ENCODE results near the gene NUTM2G. TPM values are rescaled to one million over a fixed set of nuclear protein-coding genes. Genes with fewer than 3 reads are reported as not detected.
"Not testable (repeated sequence)": the region's sequence is repeated elsewhere in the genome, so short reads cannot be mapped to it uniquely, and the experiment has no call there.

NUTM2G gene
- total RNA-seq, result not detected in 2 replicates
- long read RNA-seq, result 0 reads

GRCh38 chr9:96928543-96928942, at the start of gene NUTM2G:
Gene NUTM2G (plus strand): TSS chr9:96928843. CDS start chr9:96929025, 182 bp downstream.
- not testable (repeated sequence) for DNase-seq (ENCODE audit: low spot score, unreplicated experiment); H3K27ac Mint-ChIP-seq; H3K4me3 Mint-ChIP-seq (ENCODE audit: low read depth); H3K36me3 Mint-ChIP-seq (ENCODE audit: insufficient read depth); H3K4me1 Mint-ChIP-seq (ENCODE audit: low read depth); H3K9me3 Mint-ChIP-seq (ENCODE audit: low read depth); H3K27me3 Mint-ChIP-seq

GRCh38 chr9:96883922-96884321, 44.7 kb upstream of the NUTM2G start:
- H3K4me3 Mint-ChIP-seq (ENCODE audit: low read depth), result no peak overlapping the region
- H3K9me3 Mint-ChIP-seq (ENCODE audit: low read depth), result peaks cover 3% of the 10 kb centered on the region
- no peaks in the 10 kb centered on the region for H3K27me3 Mint-ChIP-seq
- peaks cover 2% of the 10 kb centered on the region for H3K36me3 Mint-ChIP-seq (ENCODE audit: insufficient read depth)
- peaks cover 5% of the 10 kb centered on the region for H3K4me1 Mint-ChIP-seq (ENCODE audit: low read depth)
- TF ChIP-seq, protein P1, sequence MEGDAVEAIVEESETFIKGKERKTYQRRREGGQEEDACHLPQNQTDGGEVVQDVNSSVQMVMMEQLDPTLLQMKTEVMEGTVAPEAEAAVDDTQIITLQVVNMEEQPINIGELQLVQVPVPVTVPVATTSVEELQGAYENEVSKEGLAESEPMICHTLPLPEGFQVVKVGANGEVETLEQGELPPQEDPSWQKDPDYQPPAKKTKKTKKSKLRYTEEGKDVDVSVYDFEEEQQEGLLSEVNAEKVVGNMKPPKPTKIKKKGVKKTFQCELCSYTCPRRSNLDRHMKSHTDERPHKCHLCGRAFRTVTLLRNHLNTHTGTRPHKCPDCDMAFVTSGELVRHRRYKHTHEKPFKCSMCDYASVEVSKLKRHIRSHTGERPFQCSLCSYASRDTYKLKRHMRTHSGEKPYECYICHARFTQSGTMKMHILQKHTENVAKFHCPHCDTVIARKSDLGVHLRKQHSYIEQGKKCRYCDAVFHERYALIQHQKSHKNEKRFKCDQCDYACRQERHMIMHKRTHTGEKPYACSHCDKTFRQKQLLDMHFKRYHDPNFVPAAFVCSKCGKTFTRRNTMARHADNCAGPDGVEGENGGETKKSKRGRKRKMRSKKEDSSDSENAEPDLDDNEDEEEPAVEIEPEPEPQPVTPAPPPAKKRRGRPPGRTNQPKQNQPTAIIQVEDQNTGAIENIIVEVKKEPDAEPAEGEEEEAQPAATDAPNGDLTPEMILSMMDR (IDR thresholded peaks at IDR 0.05; ENCODE audit: unreplicated experiment), result no peak
- H3K27ac Mint-ChIP-seq, result no peak overlapping the region
- no peak for DNase-seq (ENCODE audit: low spot score, unreplicated experiment)

DNA sequence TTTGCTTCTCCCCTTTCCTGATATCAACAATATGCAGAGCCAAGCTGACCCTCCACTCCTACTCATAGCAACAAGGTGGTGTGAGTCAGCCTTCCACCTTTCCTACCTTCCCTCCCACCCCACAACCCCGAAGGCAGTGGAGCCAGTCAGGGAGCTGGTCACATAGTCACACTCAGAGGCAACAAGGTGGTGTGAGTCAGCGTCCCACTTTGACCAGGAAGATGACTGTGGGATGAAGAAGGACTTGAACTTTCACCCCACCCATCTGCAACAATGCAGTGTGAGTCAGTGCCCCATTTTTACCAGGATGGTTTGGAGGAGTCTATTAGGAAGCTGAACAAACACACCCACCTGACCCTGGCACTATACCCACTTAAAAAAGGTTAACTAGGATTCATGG, 44.2 kb upstream of the NUTM2G start:
- TF ChIP-seq, protein P1 (IDR thresholded peaks at IDR 0.05; ENCODE audit: unreplicated experiment), result no peak
- no peaks in the 10 kb centered on the region for H3K27me3 Mint-ChIP-seq
- no peak overlapping the region for H3K27ac Mint-ChIP-seq
- peaks cover 2% of the 10 kb centered on the region for H3K36me3 Mint-ChIP-seq (ENCODE audit: insufficient read depth)
- H3K4me3 Mint-ChIP-seq (ENCODE audit: low read depth), result no peak overlapping the region
- H3K4me1 Mint-ChIP-seq (ENCODE audit: low read depth), result peaks cover 5% of the 10 kb centered on the region
- H3K9me3 Mint-ChIP-seq (ENCODE audit: low read depth), result peaks cover 3% of the 10 kb centered on the region
- DNase-seq (ENCODE audit: low spot score, unreplicated experiment), result no peak

DNA sequence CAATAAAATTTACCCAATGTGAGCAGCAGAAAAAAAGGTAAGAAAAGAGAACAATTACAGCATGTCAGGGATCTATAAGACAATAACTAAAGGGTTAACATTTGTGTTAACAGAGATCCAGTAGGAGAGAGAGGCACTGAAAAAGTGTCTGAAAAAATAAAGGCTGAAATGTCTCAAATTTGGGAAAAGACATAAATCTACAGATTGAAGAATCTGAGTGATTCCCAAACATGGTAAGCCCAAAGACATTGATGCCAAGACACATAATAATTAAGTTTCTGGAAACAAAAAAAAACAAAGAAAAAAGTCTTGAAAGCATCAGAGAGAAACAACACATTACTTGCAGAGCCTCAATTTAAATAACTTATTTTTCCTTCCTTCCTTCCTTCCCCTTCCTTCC, 43.2 kb upstream of the NUTM2G start:
- Mint-ChIP-seq H3K4me3 (ENCODE audit: low read depth) (no peak overlapping the region), H3K4me1 (ENCODE audit: low read depth) (peaks cover 5% of the 10 kb centered on the region), H3K9me3 (ENCODE audit: low read depth) (peaks cover 3% of the 10 kb centered on the region), H3K36me3 (ENCODE audit: insufficient read depth) (peaks cover 2% of the 10 kb centered on the region), H3K27ac (no peak overlapping the region), H3K27me3 (no peaks in the 10 kb centered on the region)
- no peak for DNase-seq (ENCODE audit: low spot score, unreplicated experiment)
- TF ChIP-seq, protein P1 (IDR thresholded peaks at IDR 0.05; ENCODE audit: unreplicated experiment), result no peak

DNA sequence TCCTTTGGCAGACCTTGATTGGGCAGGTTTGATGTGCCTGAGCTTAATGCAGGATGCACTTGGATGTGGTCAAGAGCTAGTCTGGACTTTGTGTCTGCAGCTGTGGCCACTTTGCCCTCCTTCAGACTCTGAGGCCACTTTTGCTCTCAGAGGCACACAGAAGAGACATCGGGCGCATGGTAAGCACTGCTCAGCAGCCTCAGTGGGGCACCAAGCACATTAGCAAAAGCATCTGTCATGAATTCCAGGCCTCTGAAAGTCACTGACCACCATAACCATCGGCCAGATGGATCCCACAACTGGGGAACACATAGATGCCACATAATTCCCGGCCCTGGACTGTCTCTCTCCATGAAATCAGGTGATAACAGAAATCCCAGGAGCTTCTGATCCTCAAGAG, 40.1 kb upstream of the NUTM2G start:
- H3K9me3 Mint-ChIP-seq (ENCODE audit: low read depth), result peaks cover 3% of the 10 kb centered on the region
- DNase-seq (ENCODE audit: low spot score, unreplicated experiment), result no peak
- H3K4me1 Mint-ChIP-seq (ENCODE audit: low read depth), result peaks cover 5% of the 10 kb centered on the region
- H3K36me3 Mint-ChIP-seq (ENCODE audit: insufficient read depth), result peaks cover 11% of the 10 kb centered on the region
- no peaks in the 10 kb centered on the region for H3K27me3 Mint-ChIP-seq
- no peak overlapping the region for H3K27ac Mint-ChIP-seq
- H3K4me3 Mint-ChIP-seq (ENCODE audit: low read depth), result no peak overlapping the region
- TF ChIP-seq, protein P1 (IDR thresholded peaks at IDR 0.05; ENCODE audit: unreplicated experiment), result no peak

DNA sequence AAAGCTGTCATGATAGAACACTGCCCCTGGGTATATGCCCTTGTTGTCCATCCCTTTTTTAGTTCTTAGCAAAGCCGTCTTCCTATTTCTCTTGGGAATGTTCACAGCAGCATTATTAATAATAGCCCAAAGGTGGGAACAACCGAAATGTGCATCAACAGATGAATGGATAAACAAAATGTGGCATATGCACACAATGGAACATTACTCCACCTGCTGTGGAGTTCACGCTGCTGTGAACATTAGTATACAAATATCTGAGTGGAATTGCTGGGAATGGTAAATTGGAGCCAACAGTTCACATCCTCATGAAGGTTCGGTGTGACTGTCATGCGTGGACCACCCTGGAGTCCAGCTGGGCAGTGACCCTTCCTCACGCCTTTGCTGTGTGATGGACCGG, 36.5 kb upstream of the NUTM2G start:
- Mint-ChIP-seq H3K4me3 (ENCODE audit: low read depth) (no peak overlapping the region), H3K9me3 (ENCODE audit: low read depth) (no peaks in the 10 kb centered on the region), H3K4me1 (ENCODE audit: low read depth) (no peaks in the 10 kb centered on the region), H3K27ac (no peak overlapping the region), H3K27me3 (no peaks in the 10 kb centered on the region), H3K36me3 (ENCODE audit: insufficient read depth) (peaks cover 17% of the 10 kb centered on the region)
- DNase-seq (ENCODE audit: low spot score, unreplicated experiment), result no peak
- TF ChIP-seq, protein P1 (IDR thresholded peaks at IDR 0.05; ENCODE audit: unreplicated experiment), result no peak

GRCh38 chr9:96900010-96900409, 28.6 kb upstream of the NUTM2G start:
- DNase-seq (ENCODE audit: low spot score, unreplicated experiment); H3K4me1 Mint-ChIP-seq (ENCODE audit: low read depth); H3K27me3 Mint-ChIP-seq; H3K4me3 Mint-ChIP-seq (ENCODE audit: low read depth); H3K9me3 Mint-ChIP-seq (ENCODE audit: low read depth); H3K27ac Mint-ChIP-seq; H3K36me3 Mint-ChIP-seq (ENCODE audit: insufficient read depth): not testable (repeated sequence)

GRCh38 chr9:96904947-96905722, 23.5 kb upstream of the NUTM2G start:
- H3K4me1 Mint-ChIP-seq (ENCODE audit: low read depth); H3K27ac Mint-ChIP-seq; H3K27me3 Mint-ChIP-seq; DNase-seq (ENCODE audit: low spot score, unreplicated experiment); H3K9me3 Mint-ChIP-seq (ENCODE audit: low read depth); H3K36me3 Mint-ChIP-seq (ENCODE audit: insufficient read depth); H3K4me3 Mint-ChIP-seq (ENCODE audit: low read depth): not testable (repeated sequence)

Measured in progenitor cell of endocrine pancreas (in vitro differentiated cells).